Breast epithelium (tissue), 4 donors: ENCODE results near the gene SMARCC2. TPM values are rescaled to one million over a fixed set of nuclear protein-coding genes. Genes with fewer than 3 reads are reported as not detected.
"Not testable (repeated sequence)": the region's sequence is repeated elsewhere in the genome, so short reads cannot be mapped to it uniquely, and the experiment has no call there.

Source experiments
- DNase-seq, 2 donors: peaks; one replicate each; pipeline ENCODE4 v3.0.0-alpha.2; 2019; ENCODE audit warnings: low spot score in 2 of 2
- H3K27ac ChIP-seq, 2 donors: fragments of 200-600 bp; sonication (generic) in 1 of 2; one replicate each; pipeline ENCODE4 v1.5.1; 2016 to 2019; ENCODE audit warnings: mild to moderate bottlenecking in 1 of 2
- H3K27me3 ChIP-seq, 2 donors: fragments of 200-600 bp; sonication (generic) in 1 of 2; one replicate each; pipeline versions ENCODE4 v1.5.1 to v1.6.0; 2017 to 2019; ENCODE audit warnings: control low read depth in 1 of 2, mild to moderate bottlenecking in 1 of 2
- H3K36me3 ChIP-seq: fragments of 200-600 bp; one replicate; pipeline ENCODE4 v1.5.1; 2019
- H3K4me1 ChIP-seq, 2 donors: fragments of 200-600 bp; sonication (generic); one replicate each; pipeline ENCODE4 v1.5.1; 2016 to 2019; ENCODE audit warnings: control low read depth in 1 of 2
- H3K4me3 ChIP-seq, 3 donors: fragments of 200-600 bp; sonication (generic); 1 replicate in 2 of 3; 2 replicates in 1 of 3; pipeline ENCODE4 v1.5.1; 2016 to 2019; ENCODE audit warnings: mild to moderate bottlenecking in 3 of 3, moderate library complexity in 2 of 3
- H3K9me3 ChIP-seq, 2 donors: fragments of 200-600 bp; sonication (generic) in 1 of 2; one replicate each; pipeline ENCODE4 v1.5.1; 2016 to 2019; ENCODE audit warnings: control low read depth in 1 of 2
- POLR2A ChIP-seq: fragments of 450-650 bp; IDR thresholded peaks from one replicate; pipeline ENCODE4 v1.6.1; 2016; ENCODE audit warnings: antibody characterized with exemption, mild to moderate bottlenecking, moderate library complexity
- POLR2AphosphoS5 ChIP-seq, 3 donors: sonication (generic); formaldehyde crosslinking; IDR thresholded peaks; one replicate each; pipeline ENCODE4 v1.6.1; 2017; ENCODE audit warnings: antibody characterized with exemption in 3 of 3
- intact Hi-C: fragments of 100-400 bp; cut with DNase I; formaldehyde crosslinking; loops from one replicate; pipeline ENCODE4 v1.15.1; 2023; ENCODE audit warnings: low total_unique reads
- total RNA-seq, 3 donors: library from RNA; depleted of rRNA; stranded (reverse); fragments of >200 nt; gene quantifications; one replicate each; pipeline ENCODE4 v1.1.0, GENCODE V29; 2016
- TF ChIP-seq, protein P1 (sequence below), 3 donors: fragments of 450-650 bp; IDR thresholded peaks; one replicate each; pipeline ENCODE4 v1.5.1; 2016 to 2017; ENCODE audit warnings: antibody characterized with exemption in 3 of 3, mild to moderate bottlenecking in 3 of 3, moderate library complexity in 3 of 3

SMARCC2 gene
- total RNA-seq, 3 donors from 2014 or later, result 105 to 114 (median 106) TPM

GRCh38 chr12:56117778-56118687, 71.2 kb downstream of the SMARCC2 start, which contains the start of gene ZC3H10:
Gene ZC3H10, plus strand, starts transcription at chr12:56118266. Its CDS starts 2,297 bp downstream, at chr12:56120563.
- no peaks in the 10 kb centered on the region for H3K36me3 ChIP-seq
- TF ChIP-seq POLR2AphosphoS5 (IDR thresholded peaks at IDR 0.05), result peak; percentile 95 to 97 (median 96)
- TF ChIP-seq, protein P1, sequence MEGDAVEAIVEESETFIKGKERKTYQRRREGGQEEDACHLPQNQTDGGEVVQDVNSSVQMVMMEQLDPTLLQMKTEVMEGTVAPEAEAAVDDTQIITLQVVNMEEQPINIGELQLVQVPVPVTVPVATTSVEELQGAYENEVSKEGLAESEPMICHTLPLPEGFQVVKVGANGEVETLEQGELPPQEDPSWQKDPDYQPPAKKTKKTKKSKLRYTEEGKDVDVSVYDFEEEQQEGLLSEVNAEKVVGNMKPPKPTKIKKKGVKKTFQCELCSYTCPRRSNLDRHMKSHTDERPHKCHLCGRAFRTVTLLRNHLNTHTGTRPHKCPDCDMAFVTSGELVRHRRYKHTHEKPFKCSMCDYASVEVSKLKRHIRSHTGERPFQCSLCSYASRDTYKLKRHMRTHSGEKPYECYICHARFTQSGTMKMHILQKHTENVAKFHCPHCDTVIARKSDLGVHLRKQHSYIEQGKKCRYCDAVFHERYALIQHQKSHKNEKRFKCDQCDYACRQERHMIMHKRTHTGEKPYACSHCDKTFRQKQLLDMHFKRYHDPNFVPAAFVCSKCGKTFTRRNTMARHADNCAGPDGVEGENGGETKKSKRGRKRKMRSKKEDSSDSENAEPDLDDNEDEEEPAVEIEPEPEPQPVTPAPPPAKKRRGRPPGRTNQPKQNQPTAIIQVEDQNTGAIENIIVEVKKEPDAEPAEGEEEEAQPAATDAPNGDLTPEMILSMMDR (IDR thresholded peaks at IDR 0.05), result peak; percentile 48 to 62 (median 55)
- peak; percentile 86 for TF ChIP-seq POLR2A

DNA sequence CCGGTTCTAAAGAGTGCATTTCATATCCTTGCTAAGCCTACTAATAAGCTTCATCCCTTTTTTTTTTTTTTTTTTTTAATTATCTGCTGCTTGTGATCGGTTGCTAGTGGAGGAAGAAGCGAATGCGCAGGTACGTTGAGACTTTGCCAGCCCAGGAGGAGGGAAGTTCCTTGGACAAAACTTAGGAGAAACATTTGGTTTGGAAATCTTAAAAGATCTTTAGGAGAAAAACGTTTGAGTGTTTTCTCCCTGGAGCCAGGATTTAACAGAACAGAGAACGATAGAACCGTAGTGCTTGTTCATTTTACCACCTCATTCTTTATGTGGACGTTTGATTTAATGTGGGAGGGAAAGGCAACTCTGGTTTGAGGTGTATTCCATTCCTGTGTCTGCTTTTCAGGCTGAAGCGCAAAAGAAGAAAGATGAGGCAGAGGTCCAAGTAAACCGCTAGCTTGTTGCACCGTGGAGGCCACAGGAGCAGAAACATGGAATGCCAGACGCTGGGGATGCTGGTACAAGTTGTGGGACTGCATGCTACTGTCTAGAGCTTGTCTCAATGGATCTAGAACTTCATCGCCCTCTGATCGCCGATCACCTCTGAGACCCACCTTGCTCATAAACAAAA, 72.1 kb downstream of the SMARCC2 start:
- intact Hi-C loops, H3K27me3 ChIP-seq, H3K4me1 ChIP-seq, H3K9me3 ChIP-seq, DNase-seq, H3K36me3 ChIP-seq: not testable (repeated sequence)
- peak overlapping the region; percentile 96 to 98 for H3K27ac ChIP-seq
- H3K4me3 ChIP-seq, result peak overlapping the region; percentile 75 to 81 (median 80)

More at GRCh38 chr12:56117778-56118687, 71.2 kb downstream of the SMARCC2 start, which contains the start of gene ZC3H10:
- no peaks in the 10 kb centered on the region for H3K27me3 ChIP-seq
- peak; percentile 99 for DNase-seq
- intact Hi-C loops, result loop anchor here (2.0 kb wide), 1 partner anchor 351 kb away; the partner anchor contains the start of gene SPRYD4
- H3K4me1 ChIP-seq, result peaks cover 5 to 8% of the 10 kb centered on the region in 2 donors
- peak within 1 kb of the TSS; percentile 75 to 81 (median 80) for H3K4me3 ChIP-seq
- H3K27ac ChIP-seq, result peak within 1 kb of the TSS; percentile 96 to 98
- H3K9me3 ChIP-seq, result no peaks in the 10 kb centered on the region

GRCh38 chr12:56116267-56117081, 72.8 kb downstream of the SMARCC2 start, which contains the start of gene RPL41:
Gene RPL41, plus strand, starts transcription at chr12:56116633.
- DNase-seq, result peak; percentile 94 to 96
- intact Hi-C loops, result no loop called here
- no peaks in the 10 kb centered on the region for H3K27me3 ChIP-seq
- H3K4me1 ChIP-seq, result peaks cover 5 to 8% of the 10 kb centered on the region in 2 donors
- H3K27ac ChIP-seq, result peak within 1 kb of the TSS; percentile 96 to 98
- TF ChIP-seq, protein P1 (IDR thresholded peaks at IDR 0.05), result peak in 1 of 3 donors; percentile 47
- TF ChIP-seq POLR2AphosphoS5 (IDR thresholded peaks at IDR 0.05) (peak; percentile 98 to 100 (median 100)), POLR2A (peak; percentile 99)
- no peaks in the 10 kb centered on the region for H3K36me3 ChIP-seq
- no peaks in the 10 kb centered on the region for H3K9me3 ChIP-seq
- peak within 1 kb of the TSS; percentile 75 to 81 (median 80) for H3K4me3 ChIP-seq

DNA sequence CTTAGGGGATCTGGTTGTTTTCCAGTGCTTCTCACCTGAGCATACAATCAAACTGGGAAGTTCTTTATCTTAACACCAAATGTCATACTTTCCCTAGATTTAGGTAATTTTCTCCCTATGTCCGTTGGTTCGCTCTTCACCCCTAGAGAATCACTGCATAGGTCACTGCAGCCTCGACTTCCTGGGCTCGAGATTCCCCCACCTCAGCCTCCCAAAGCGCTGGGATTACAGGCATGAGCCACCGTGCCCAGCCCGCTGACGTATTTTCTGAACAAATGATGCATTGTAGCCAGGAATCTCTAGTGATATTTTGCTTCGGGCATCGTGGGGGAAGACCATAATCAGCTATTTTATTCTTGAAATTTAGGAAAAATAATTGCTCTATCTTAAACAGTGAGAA, 74.0 kb downstream of the SMARCC2 start:
- peak overlapping the region; percentile 75 to 81 (median 80) for H3K4me3 ChIP-seq
- peak overlapping the region; percentile 96 to 98 for H3K27ac ChIP-seq
- peaks cover 7% of the 10 kb centered on the region for H3K36me3 ChIP-seq
- no peaks in the 10 kb centered on the region for H3K27me3 ChIP-seq
- no peak for TF ChIP-seq POLR2AphosphoS5 (IDR thresholded peaks at IDR 0.05)
- TF ChIP-seq, protein P1 (IDR thresholded peaks at IDR 0.05), result no peak
- no peak for TF ChIP-seq POLR2A
- intact Hi-C loops, result no loop called here
- H3K9me3 ChIP-seq, result no peaks in the 10 kb centered on the region
- peak in 1 of 2 donors; percentile 55 for DNase-seq
- peaks cover 5 to 8% of the 10 kb centered on the region in 2 donors for H3K4me1 ChIP-seq

GRCh38 chr12:56114084-56114483, 75.2 kb downstream of the SMARCC2 start:
- H3K36me3 ChIP-seq, result peaks cover 7% of the 10 kb centered on the region
- TF ChIP-seq, protein P1 (IDR thresholded peaks at IDR 0.05), result no peak
- TF ChIP-seq POLR2A, result no peak
- TF ChIP-seq POLR2AphosphoS5 (IDR thresholded peaks at IDR 0.05), result no peak
- intact Hi-C loops, result no loop called here
- H3K27ac ChIP-seq, result no peak overlapping the region
- H3K4me1 ChIP-seq, result no peaks in the 10 kb centered on the region
- no peak for DNase-seq
- no peaks in the 10 kb centered on the region for H3K9me3 ChIP-seq
- no peaks in the 10 kb centered on the region for H3K27me3 ChIP-seq
- no peak overlapping the region for H3K4me3 ChIP-seq
